Stimulated activated CD8-positive, alpha-beta memory T cell treated with anti-CD3 and anti-CD28 coated beads, Interleukin-7, amount 100 ng/mL, for 1 hour (primary cell): ENCODE results near the gene OSBPL8.

Experiments
- DNase-seq, 2 donors: peaks; one replicate each; pipeline ENCODE4 v3.0.0-alpha.2; 2020; ENCODE audit warnings: low read depth in 2 of 2

OSBPL8 gene

DNA sequence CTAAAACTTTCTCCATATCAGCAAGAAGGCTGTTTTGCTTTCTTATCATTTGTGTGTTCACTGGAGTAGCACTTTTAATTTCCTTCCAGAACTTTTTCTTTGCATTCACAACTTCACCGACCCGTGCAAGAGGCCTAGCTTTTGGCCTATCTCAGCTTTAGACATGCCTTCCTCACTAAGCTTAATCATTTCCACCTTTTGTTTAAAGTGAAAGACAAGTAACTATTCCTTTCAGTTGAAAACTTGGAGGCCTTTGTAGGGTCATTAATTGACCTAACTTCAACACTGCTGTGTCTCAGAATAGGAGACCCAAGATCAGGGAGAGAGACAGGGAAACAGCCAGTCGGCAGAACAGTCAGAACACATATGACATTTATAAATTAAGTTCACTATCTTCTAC, 250.7 kb downstream of the OSBPL8 start:
- DNase-seq = no peak

DNA sequence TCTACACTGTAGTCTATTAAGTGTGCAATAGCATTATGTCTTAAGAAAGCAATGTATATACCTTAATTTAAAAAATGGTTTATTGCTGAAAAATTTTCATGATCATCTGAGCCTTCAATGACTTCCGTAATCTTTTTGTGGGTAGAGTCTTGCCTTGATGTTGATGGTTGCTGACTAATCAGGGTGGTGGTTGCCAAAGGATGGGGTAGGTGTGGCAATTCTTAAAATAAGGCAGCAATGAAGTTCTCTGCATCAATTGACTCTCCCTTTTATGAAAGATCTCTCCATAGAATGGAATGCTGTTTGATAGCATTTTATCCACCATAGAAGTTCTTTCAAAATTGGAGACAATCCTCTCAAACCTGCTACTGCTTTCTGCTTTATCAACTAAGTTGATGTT, 252.5 kb downstream of the OSBPL8 start:
- DNase-seq = no peak

DNA sequence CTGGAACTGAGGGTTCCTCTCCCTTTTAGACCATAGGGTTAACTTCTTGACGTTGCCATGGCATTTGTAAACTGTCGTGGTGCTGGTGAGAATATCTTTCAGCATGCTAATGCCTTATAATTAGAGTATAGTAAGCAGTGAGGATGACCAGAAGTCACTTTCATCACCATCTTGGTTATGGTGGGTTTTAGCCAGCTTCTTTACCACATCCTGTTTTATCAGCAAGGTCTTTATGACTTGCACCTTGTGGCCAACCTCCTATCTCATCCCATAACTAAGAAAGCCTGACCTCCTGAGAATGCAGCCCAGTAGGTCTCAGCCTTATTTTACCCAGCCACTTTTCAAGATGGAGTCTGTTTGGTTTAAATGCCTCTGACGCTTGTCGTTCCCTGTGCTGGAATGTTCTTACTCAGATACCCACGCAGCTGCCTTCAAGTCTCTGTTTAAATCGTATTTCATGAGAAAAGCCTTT, 255.5 kb downstream of the OSBPL8 start:
- DNase-seq = no peak

DNA sequence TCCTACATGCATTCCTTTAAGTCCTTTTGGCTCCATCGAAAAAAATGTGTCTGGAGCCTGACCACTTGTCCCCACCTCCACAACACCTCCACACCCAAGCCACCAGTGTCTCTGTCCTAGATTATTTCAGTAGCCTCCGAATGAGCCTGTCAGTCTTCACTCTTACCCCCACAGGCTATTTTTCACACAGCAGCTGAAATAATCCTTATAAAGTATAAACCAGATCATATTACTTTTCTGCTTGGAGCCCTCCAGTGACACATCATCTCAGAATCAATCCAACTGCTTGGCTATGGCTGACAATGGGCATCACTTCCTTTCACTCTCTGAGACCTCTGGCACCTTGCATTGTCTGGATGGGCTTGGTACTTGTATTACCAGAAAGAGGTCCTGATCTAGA, 256.2 kb downstream of the OSBPL8 start:
- no peak for DNase-seq
